Endothelial cell of umbilical vein (primary cell): Measurements from ENCODE around the gene LAX1.

Source experiments
- CTCF ChIP-seq, 2 donors: IDR thresholded peaks; 1 replicate in 1 of 2; 2 replicates in 1 of 2; pipeline ENCODE4 v1.5.1; 2011; ENCODE audit warnings: low read length in 2 of 2, mild to moderate bottlenecking in 2 of 2, moderate library complexity in 2 of 2, control low read depth in 1 of 2, inconsistent platforms in 1 of 2, low read depth in 1 of 2; ENCODE audit not compliant: insufficient read depth in 1 of 2; ENCODE audit errors: extremely low read depth in 1 of 2
- EZH2 ChIP-seq: IDR thresholded peaks from 2 replicates; pipeline ENCODE4 v1.6.1; 2012; ENCODE audit warnings: borderline replicate concordance, low read depth, mild to moderate bottlenecking, moderate library complexity, low read length, inconsistent platforms; ENCODE audit not compliant: severe bottlenecking
- GATA2 ChIP-seq: IDR thresholded peaks from 2 replicates; pipeline ENCODE4 v1.7.0; 2011; ENCODE audit warnings: low read depth, mild to moderate bottlenecking, moderate library complexity, mixed read lengths, low read length; ENCODE audit not compliant: insufficient read length, insufficient read depth
- MAX ChIP-seq: IDR thresholded peaks from 2 replicates; pipeline ENCODE4 v1.6.1; 2011; ENCODE audit not compliant: insufficient read depth, insufficient read length
- POLR2A ChIP-seq: IDR thresholded peaks from 2 replicates; pipeline ENCODE4 v1.6.1; 2012; ENCODE audit warnings: low read depth, mild to moderate bottlenecking, control low read depth, low read length

GRCh38 chr1:203763505-203763904, 1.5 kb upstream of the LAX1 start:
- no peak for TF ChIP-seq CTCF (IDR thresholded peaks at IDR 0.05; ENCODE audit: extremely low read depth in 1 of 2, insufficient read depth in 1 of 2, low read depth in 1 of 2, low read length in 2 of 2)
- no peak for TF ChIP-seq MAX
- TF ChIP-seq POLR2A, result no peak
- no peak for TF ChIP-seq GATA2
- TF ChIP-seq EZH2, result no peak
